ENCODE measurements around the gene ADCK2.

ADCK2 gene

GRCh38 chr7:140643416-140643815, 29.3 kb upstream of the ADCK2 start:
- TF ChIP-seq CTCF (IDR thresholded peaks at IDR 0.05) = no peak

- peak; percentile 23; the same call in 1 of the 2 replicates for TF ChIP-seq CTCF (IDR thresholded peaks at IDR 0.05)
Measured at GRCh38 chr7:140645166-140645900, 27.4 kb upstream of the ADCK2 start.

- TF ChIP-seq CTCF (IDR thresholded peaks at IDR 0.05) = peak; percentile 14; the same call in 1 of the 2 replicates
Measured at GRCh38 chr7:140646931-140647647, 25.7 kb upstream of the ADCK2 start.

GRCh38 chr7:140649556-140650205, 23.1 kb upstream of the ADCK2 start:
- no peak for TF ChIP-seq CTCF (IDR thresholded peaks at IDR 0.05)

- TF ChIP-seq CTCF (IDR thresholded peaks at IDR 0.05) = no peak
Measured at GRCh38 chr7:140650367-140650766, 22.4 kb upstream of the ADCK2 start.

- TF ChIP-seq CTCF (IDR thresholded peaks at IDR 0.05) = peak; percentile 86
Measured at GRCh38 chr7:140653319-140654108, 19.2 kb upstream of the ADCK2 start.

- no peak for TF ChIP-seq CTCF (IDR thresholded peaks at IDR 0.05)
Measured at GRCh38 chr7:140654109-140654387, 18.7 kb upstream of the ADCK2 start.
